MCF 10A (cell line): Measurements from ENCODE around the gene PTCD3. TPM values are rescaled to one million over a fixed set of nuclear protein-coding genes. Genes with fewer than 3 reads are reported as not detected.

Source experiments
- BruUV-seq: library from RNA; stranded (reverse); fragments of 400-500 nt; replicated peaks from 2 replicates; lab custom pipeline; 2021; lab: Mats Ljungman, UMichigan
- CTCF ChIA-PET: fragments of 300-600 bp; sonication (Branson Sonifier 250); formaldehyde crosslinking; extraction: SDS; loops from one replicate; lab custom pipeline; 2021; ENCODE audit warnings: antibody characterized with exemption, inconsistent platforms; lab: Yijun Ruan, JAX
- POLR2A ChIA-PET: fragments of 300-600, 350-650 bp; sonication (Branson Sonifier 250); formaldehyde crosslinking; extraction: SDS; loops from one replicate; lab custom pipeline; 2020; ENCODE audit warnings: antibody characterized with exemption, inconsistent platforms; lab: Yijun Ruan, JAX
- DNase-seq: peaks from one replicate; pipeline ENCODE4 v3.0.0-alpha.2; 2018; ENCODE audit not compliant: unreplicated experiment
- H3K27ac Mint-ChIP-seq: one replicate; pipeline ENCODE4 v1.8.0; 2022; ENCODE audit warnings: mild to moderate bottlenecking, low read depth, mixed read lengths; ENCODE audit not compliant: unreplicated experiment
- H3K27me3 Mint-ChIP-seq: one replicate; pipeline ENCODE4 v1.8.0; 2022; ENCODE audit warnings: mixed read lengths; ENCODE audit not compliant: insufficient read depth, unreplicated experiment
- H3K36me3 Mint-ChIP-seq: one replicate; pipeline ENCODE4 v1.8.0; 2022; ENCODE audit warnings: mild to moderate bottlenecking, moderate library complexity, mixed read lengths; ENCODE audit not compliant: insufficient read depth, unreplicated experiment
- H3K4me1 Mint-ChIP-seq: one replicate; pipeline ENCODE4 v1.8.0; 2022; ENCODE audit warnings: mixed read lengths; ENCODE audit not compliant: insufficient read depth, unreplicated experiment
- H3K4me3 Mint-ChIP-seq: one replicate; pipeline ENCODE4 v1.8.0; 2022; ENCODE audit warnings: mild to moderate bottlenecking, moderate library complexity, mixed read lengths; ENCODE audit not compliant: unreplicated experiment
- H3K9me3 Mint-ChIP-seq: one replicate; pipeline ENCODE4 v1.8.0; 2022; ENCODE audit warnings: mixed read lengths; ENCODE audit not compliant: unreplicated experiment
- intact Hi-C: fragments of 100-400 bp; cut with micrococcal nuclease; formaldehyde crosslinking; loops from 2 replicates; pipeline ENCODE4 v1.14.1; 2022
- total RNA-seq: library from RNA; stranded (reverse); gene quantifications from 2 replicates; pipeline ENCODE4 v1.2.3, GENCODE V29; 2022
- TF ChIP-seq, protein P1 (sequence below): fragments of 200-600 bp; IDR thresholded peaks from one replicate; pipeline ENCODE4 v1.8.0; 2022; ENCODE audit warnings: antibody characterized with exemption, mild to moderate bottlenecking; ENCODE audit not compliant: unreplicated experiment

Gene PTCD3
- total RNA-seq, 1 experiment from 2014 or later: 95.3 TPM

GRCh38 chr2:86064006-86064405, 42.0 kb upstream of the PTCD3 start:
- peaks cover 71% of the 10 kb centered on the region for H3K36me3 Mint-ChIP-seq
- no peaks in the 10 kb centered on the region for H3K27me3 Mint-ChIP-seq
- no TSS peak for BruUV-seq
- TF ChIP-seq, protein P1, sequence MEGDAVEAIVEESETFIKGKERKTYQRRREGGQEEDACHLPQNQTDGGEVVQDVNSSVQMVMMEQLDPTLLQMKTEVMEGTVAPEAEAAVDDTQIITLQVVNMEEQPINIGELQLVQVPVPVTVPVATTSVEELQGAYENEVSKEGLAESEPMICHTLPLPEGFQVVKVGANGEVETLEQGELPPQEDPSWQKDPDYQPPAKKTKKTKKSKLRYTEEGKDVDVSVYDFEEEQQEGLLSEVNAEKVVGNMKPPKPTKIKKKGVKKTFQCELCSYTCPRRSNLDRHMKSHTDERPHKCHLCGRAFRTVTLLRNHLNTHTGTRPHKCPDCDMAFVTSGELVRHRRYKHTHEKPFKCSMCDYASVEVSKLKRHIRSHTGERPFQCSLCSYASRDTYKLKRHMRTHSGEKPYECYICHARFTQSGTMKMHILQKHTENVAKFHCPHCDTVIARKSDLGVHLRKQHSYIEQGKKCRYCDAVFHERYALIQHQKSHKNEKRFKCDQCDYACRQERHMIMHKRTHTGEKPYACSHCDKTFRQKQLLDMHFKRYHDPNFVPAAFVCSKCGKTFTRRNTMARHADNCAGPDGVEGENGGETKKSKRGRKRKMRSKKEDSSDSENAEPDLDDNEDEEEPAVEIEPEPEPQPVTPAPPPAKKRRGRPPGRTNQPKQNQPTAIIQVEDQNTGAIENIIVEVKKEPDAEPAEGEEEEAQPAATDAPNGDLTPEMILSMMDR: no peak
- ChIA-PET CTCF (interaction anchor here (1.0 to 1.3 kb wide), 2 partner anchors 175 to 176 kb away, joined by 3 to 5 read pairs; no protein-coding TSS in a partner anchor), POLR2A (interaction anchor here (0.7 to 1.3 kb wide), 7 partner anchors 42 to 427 kb away, joined by 3 to 5 read pairs (median 3); partner anchors contain the start of genes POLR1A and PTCD3)
- no peak overlapping the region for H3K4me3 Mint-ChIP-seq
- intact Hi-C loops: no loop called here
- H3K9me3 Mint-ChIP-seq: no peaks in the 10 kb centered on the region
- H3K27ac Mint-ChIP-seq: peak overlapping the region; percentile 4
- peaks cover 25% of the 10 kb centered on the region for H3K4me1 Mint-ChIP-seq
- DNase-seq: peak; percentile 8

GRCh38 chr2:86065512-86065911, 40.5 kb upstream of the PTCD3 start:
- H3K4me3 Mint-ChIP-seq: no peak overlapping the region
- no peaks in the 10 kb centered on the region for H3K27me3 Mint-ChIP-seq
- DNase-seq: no peak
- H3K4me1 Mint-ChIP-seq: peaks cover 25% of the 10 kb centered on the region
- H3K36me3 Mint-ChIP-seq: peaks cover 80% of the 10 kb centered on the region
- no peak overlapping the region for H3K27ac Mint-ChIP-seq
- BruUV-seq: no TSS peak
- TF ChIP-seq, protein P1: no peak
- no peaks in the 10 kb centered on the region for H3K9me3 Mint-ChIP-seq
- CTCF ChIA-PET: interaction anchor here (0.7 to 1.1 kb wide), 2 partner anchors 14 to 28 kb away, joined by 3 read pairs; no protein-coding TSS in a partner anchor
- POLR2A ChIA-PET: interaction anchor here (0.6 kb wide), 1 partner anchor 389 kb away, joined by 5 read pairs; no protein-coding TSS in a partner anchor
- intact Hi-C loops: no loop called here

DNA sequence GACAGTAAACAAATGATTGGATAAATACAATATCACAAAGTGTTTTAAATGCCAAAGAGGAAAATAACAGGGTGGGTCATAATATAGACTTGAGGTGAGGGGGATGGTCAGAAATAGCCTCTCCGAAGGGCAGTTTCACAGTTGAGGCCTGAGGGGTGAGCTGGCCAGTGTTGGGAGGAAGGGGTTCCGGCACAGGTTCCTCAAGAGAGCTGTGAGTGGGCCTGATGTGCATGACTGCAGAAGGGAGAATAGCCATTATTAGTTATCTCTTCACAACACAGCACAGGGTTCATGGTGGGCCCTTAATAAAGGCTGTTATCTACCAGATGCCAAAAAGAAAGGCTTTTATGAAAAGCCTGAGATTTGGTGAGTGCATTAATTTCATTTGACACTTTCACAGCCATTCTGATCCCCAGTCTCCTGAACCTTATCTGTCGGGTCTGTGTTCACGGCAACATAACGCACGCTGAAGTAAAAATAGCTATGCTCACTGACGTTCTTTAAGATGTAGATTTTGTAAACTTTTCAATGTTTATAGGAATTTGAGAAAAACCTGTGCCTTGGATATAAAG, 39.9 kb upstream of the PTCD3 start:
- H3K27me3 Mint-ChIP-seq: no peaks in the 10 kb centered on the region
- no peak for DNase-seq
- no TSS peak for BruUV-seq
- H3K27ac Mint-ChIP-seq: no peak overlapping the region
- ChIA-PET POLR2A (no interaction called here), CTCF (no interaction called here)
- peaks cover 80% of the 10 kb centered on the region for H3K36me3 Mint-ChIP-seq
- peaks cover 25% of the 10 kb centered on the region for H3K4me1 Mint-ChIP-seq
- TF ChIP-seq, protein P1: no peak
- intact Hi-C loops: no loop called here
- no peak overlapping the region for H3K4me3 Mint-ChIP-seq
- H3K9me3 Mint-ChIP-seq: no peaks in the 10 kb centered on the region

DNA sequence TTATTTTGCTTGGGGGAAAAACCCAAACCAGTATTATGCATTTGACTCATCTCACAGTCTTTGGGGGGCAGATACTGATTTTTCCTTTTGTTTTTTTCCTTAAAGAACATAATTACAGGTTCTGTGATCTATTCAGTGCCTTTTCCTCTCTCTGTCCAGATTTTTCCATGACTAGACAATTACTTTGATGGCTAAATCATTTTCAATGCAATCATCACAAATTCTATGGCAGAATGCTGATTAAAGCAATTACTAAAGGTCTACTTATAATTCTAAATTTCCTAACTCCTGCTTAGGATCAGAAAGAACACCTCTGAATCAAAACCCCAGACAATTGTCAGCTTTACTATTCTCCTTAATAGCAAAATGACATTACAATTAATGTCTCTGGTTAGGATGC, 39.1 kb upstream of the PTCD3 start:
- H3K27ac Mint-ChIP-seq: no peak overlapping the region
- peaks cover 19% of the 10 kb centered on the region for H3K4me1 Mint-ChIP-seq
- no TSS peak for BruUV-seq
- ChIA-PET CTCF (interaction anchor here (0.9 to 1.1 kb wide), 2 partner anchors 10 to 239 kb away, joined by 3 to 6 read pairs; no protein-coding TSS in a partner anchor), POLR2A (interaction anchor here (0.7 kb wide), 2 partner anchors 66 to 131 kb away, joined by 3 to 4 read pairs; no protein-coding TSS in a partner anchor)
- H3K4me3 Mint-ChIP-seq: no peak overlapping the region
- DNase-seq: no peak
- no peaks in the 10 kb centered on the region for H3K27me3 Mint-ChIP-seq
- peaks cover 78% of the 10 kb centered on the region for H3K36me3 Mint-ChIP-seq
- intact Hi-C loops: no loop called here
- TF ChIP-seq, protein P1: no peak
- H3K9me3 Mint-ChIP-seq: no peaks in the 10 kb centered on the region
